GM12892 (cell line): ENCODE measurements around the gene RBAK.
"Not testable (repeated sequence)": the region's sequence is repeated elsewhere in the genome, so short reads cannot be mapped to it uniquely, and the experiment has no call there.

Source experiments
- POLR2A ChIP-seq: IDR thresholded peaks from 2 replicates; pipeline ENCODE4 v1.6.1; 2011; ENCODE audit warnings: low read depth, low read length, control low read depth
- POLR2AphosphoS5 ChIP-seq: IDR thresholded peaks from 2 replicates; pipeline ENCODE4 v1.6.1; 2011; ENCODE audit warnings: low read depth, low read length, control low read depth
- TAF1 ChIP-seq: IDR thresholded peaks from 2 replicates; pipeline ENCODE4 v1.6.1; 2011; ENCODE audit warnings: low read depth, mild to moderate bottlenecking, control low read depth, low read length, borderline replicate concordance

- not testable (repeated sequence) for TF ChIP-seq POLR2A, TAF1, POLR2AphosphoS5
Observed at GRCh38 chr7:5047127-5047526, 1.5 kb downstream of the RBAK start.
